Activated CD8-positive, alpha-beta T cell treated with anti-CD3 and anti-CD28 coated beads for 36 hours (primary cell): Measurements from ENCODE around the gene SYT6. TPM values are rescaled to one million over a fixed set of nuclear protein-coding genes. Genes with fewer than 3 reads are reported as not detected.

Source experiments
- ATAC-seq: fragments of 200-7000 bp; cut with Tn5 transposase; one replicate; pipeline ENCODE4 v1.10.0; 2021; ENCODE audit warnings: mild to moderate bottlenecking, moderate library complexity
- CTCF ChIA-PET: fragments of 350-600 bp; sonication (Branson Sonifier 250); formaldehyde crosslinking; loops from one replicate; lab custom pipeline; 2021; ENCODE audit warnings: antibody characterized with exemption; lab: Charles Lee
- POLR2A ChIA-PET: fragments of 350-600 bp; sonication (Branson Sonifier 250); formaldehyde crosslinking; loops from one replicate; lab custom pipeline; 2021; ENCODE audit warnings: antibody characterized with exemption; lab: Charles Lee
- DNase-seq: peaks from one replicate; pipeline ENCODE4 v3.0.0-alpha.2; 2020
- H3K27ac Mint-ChIP-seq: one replicate; pipeline ENCODE4 v1.8.0; 2021; ENCODE audit warnings: mild to moderate bottlenecking, mixed read lengths
- H3K27me3 Mint-ChIP-seq: one replicate; pipeline ENCODE4 v1.8.0; 2021; ENCODE audit warnings: mixed read lengths
- H3K36me3 Mint-ChIP-seq: one replicate; pipeline ENCODE4 v1.8.0; 2021; ENCODE audit warnings: low read depth, mixed read lengths
- H3K4me1 Mint-ChIP-seq: one replicate; pipeline ENCODE4 v1.8.0; 2021; ENCODE audit warnings: low read depth, mixed read lengths
- H3K4me3 Mint-ChIP-seq: one replicate; pipeline ENCODE4 v1.8.0; 2021; ENCODE audit warnings: mild to moderate bottlenecking, moderate library complexity, mixed read lengths
- H3K9me3 Mint-ChIP-seq: one replicate; pipeline ENCODE4 v1.8.0; 2021; ENCODE audit warnings: mixed read lengths
- intact Hi-C: fragments of 100-400 bp; cut with micrococcal nuclease; formaldehyde crosslinking; loops from one replicate; pipeline ENCODE4 v1.10.0; 2022
- total RNA-seq, 2 experiments: library from RNA; stranded (reverse); gene quantifications; one replicate each; pipeline ENCODE4 v1.2.3, GENCODE V29; 2021
- TF ChIP-seq, protein P1 (sequence below): fragments of 200-600 bp; IDR thresholded peaks from one replicate; pipeline ENCODE4 v1.8.0; 2022; ENCODE audit warnings: antibody characterized with exemption, mild to moderate bottlenecking

The SYT6 gene
- total RNA-seq, 2 experiments from 2014 or later, result not detected

- no peaks in the 10 kb centered on the region for H3K4me1 Mint-ChIP-seq
- intact Hi-C loops, result no loop called here
- POLR2A ChIA-PET, result no interaction called here
- TF ChIP-seq, protein P1, sequence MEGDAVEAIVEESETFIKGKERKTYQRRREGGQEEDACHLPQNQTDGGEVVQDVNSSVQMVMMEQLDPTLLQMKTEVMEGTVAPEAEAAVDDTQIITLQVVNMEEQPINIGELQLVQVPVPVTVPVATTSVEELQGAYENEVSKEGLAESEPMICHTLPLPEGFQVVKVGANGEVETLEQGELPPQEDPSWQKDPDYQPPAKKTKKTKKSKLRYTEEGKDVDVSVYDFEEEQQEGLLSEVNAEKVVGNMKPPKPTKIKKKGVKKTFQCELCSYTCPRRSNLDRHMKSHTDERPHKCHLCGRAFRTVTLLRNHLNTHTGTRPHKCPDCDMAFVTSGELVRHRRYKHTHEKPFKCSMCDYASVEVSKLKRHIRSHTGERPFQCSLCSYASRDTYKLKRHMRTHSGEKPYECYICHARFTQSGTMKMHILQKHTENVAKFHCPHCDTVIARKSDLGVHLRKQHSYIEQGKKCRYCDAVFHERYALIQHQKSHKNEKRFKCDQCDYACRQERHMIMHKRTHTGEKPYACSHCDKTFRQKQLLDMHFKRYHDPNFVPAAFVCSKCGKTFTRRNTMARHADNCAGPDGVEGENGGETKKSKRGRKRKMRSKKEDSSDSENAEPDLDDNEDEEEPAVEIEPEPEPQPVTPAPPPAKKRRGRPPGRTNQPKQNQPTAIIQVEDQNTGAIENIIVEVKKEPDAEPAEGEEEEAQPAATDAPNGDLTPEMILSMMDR, result no peak
- ATAC-seq (no peak), DNase-seq (no peak)
- CTCF ChIA-PET, result no interaction called here
- no peaks in the 10 kb centered on the region for H3K36me3 Mint-ChIP-seq
- no peaks in the 10 kb centered on the region for H3K9me3 Mint-ChIP-seq
- no peak overlapping the region for H3K27ac Mint-ChIP-seq
- H3K4me3 Mint-ChIP-seq, result no peak overlapping the region
- H3K27me3 Mint-ChIP-seq, result no peaks in the 10 kb centered on the region
Observed at GRCh38 chr1:114178936-114179335, 25.3 kb upstream of the SYT6 start.

GRCh38 chr1:114177282-114177681 lies 23.6 kb upstream of the SYT6 start:
- ATAC-seq (no peak), DNase-seq (no peak)
- Mint-ChIP-seq H3K36me3 (no peaks in the 10 kb centered on the region), H3K4me1 (no peaks in the 10 kb centered on the region), H3K4me3 (no peak overlapping the region), H3K9me3 (no peaks in the 10 kb centered on the region), H3K27me3 (no peaks in the 10 kb centered on the region), H3K27ac (no peak overlapping the region)
- TF ChIP-seq, protein P1, result no peak
- intact Hi-C loops, result no loop called here
- ChIA-PET POLR2A (interaction anchor here (0.6 kb wide), 1 partner anchor 118 kb away, joined by 3 read pairs; no protein-coding TSS in a partner anchor), CTCF (no interaction called here)

GRCh38 chr1:114176366-114176765 lies 22.7 kb upstream of the SYT6 start:
- no peak for ATAC-seq
- Mint-ChIP-seq H3K4me3 (no peak overlapping the region), H3K4me1 (no peaks in the 10 kb centered on the region), H3K27me3 (no peaks in the 10 kb centered on the region), H3K36me3 (no peaks in the 10 kb centered on the region), H3K9me3 (no peaks in the 10 kb centered on the region), H3K27ac (no peak overlapping the region)
- no peak for DNase-seq
- ChIA-PET POLR2A (no interaction called here), CTCF (no interaction called here)
- TF ChIP-seq, protein P1, result no peak
- intact Hi-C loops, result no loop called here

- no peaks in the 10 kb centered on the region for H3K36me3 Mint-ChIP-seq
- ATAC-seq (no peak), DNase-seq (no peak)
- H3K27ac Mint-ChIP-seq, result no peak overlapping the region
- TF ChIP-seq, protein P1, result no peak
- peaks cover 4% of the 10 kb centered on the region for H3K4me1 Mint-ChIP-seq
- H3K9me3 Mint-ChIP-seq, result no peaks in the 10 kb centered on the region
- intact Hi-C loops, result no loop called here
- CTCF ChIA-PET, result no interaction called here
- POLR2A ChIA-PET, result no interaction called here
- H3K4me3 Mint-ChIP-seq, result no peak overlapping the region
- H3K27me3 Mint-ChIP-seq, result no peaks in the 10 kb centered on the region
Observed at GRCh38 chr1:114173680-114174079, 20.0 kb upstream of the SYT6 start.

GRCh38 chr1:114169509-114169908 lies 15.8 kb upstream of the SYT6 start:
- TF ChIP-seq, protein P1, result no peak
- Mint-ChIP-seq H3K27ac (no peak overlapping the region), H3K9me3 (no peaks in the 10 kb centered on the region), H3K4me1 (peaks cover 4% of the 10 kb centered on the region), H3K4me3 (no peak overlapping the region), H3K27me3 (no peaks in the 10 kb centered on the region), H3K36me3 (no peaks in the 10 kb centered on the region)
- peak; percentile 12 for DNase-seq
- no peak for ATAC-seq
- CTCF ChIA-PET, result no interaction called here
- POLR2A ChIA-PET, result no interaction called here
- intact Hi-C loops, result no loop called here
